HG03060 (cell line): ENCODE data around the gene OR5AN1.
A peak's percentile ranks its signal among the peaks of the same experiment; 100 is the strongest.
"Not testable (repeated sequence)": the region's sequence is repeated elsewhere in the genome, so short reads cannot be mapped to it uniquely, and the experiment has no call there.

Experiments used
- ATAC-seq: cut with Tn5 transposase; IDR thresholded peaks from one replicate; pipeline ENCODE4 v1.9.1; 2021; ENCODE audit warnings: low read depth, moderate number of reproducible peaks; ENCODE audit not compliant: unreplicated experiment

Gene OR5AN1, protein sequence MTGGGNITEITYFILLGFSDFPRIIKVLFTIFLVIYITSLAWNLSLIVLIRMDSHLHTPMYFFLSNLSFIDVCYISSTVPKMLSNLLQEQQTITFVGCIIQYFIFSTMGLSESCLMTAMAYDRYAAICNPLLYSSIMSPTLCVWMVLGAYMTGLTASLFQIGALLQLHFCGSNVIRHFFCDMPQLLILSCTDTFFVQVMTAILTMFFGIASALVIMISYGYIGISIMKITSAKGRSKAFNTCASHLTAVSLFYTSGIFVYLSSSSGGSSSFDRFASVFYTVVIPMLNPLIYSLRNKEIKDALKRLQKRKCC

DNA sequence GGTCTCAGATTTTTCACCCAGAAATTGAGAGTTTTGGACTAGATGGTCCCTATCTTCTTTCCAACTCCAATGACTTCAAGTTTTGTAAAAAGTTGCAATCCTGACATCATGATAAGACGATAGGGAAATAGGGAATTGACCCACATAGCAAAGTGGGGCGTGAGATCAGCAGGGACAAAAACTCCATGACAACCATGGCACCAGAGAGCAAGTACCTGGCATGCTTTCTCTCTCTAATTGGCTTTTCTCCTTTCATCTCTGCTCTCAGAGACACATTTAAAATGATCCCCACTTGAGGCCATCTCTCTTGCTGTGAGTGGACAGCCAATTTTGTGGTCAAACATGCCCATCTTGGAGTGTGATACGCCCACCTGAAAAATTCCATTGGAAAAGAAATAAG, at the start of gene OR5AN1:
OR5AN1 (plus strand) TSS at position 301 of the 400 bp plus-strand sequence. CDS start 5,564 bp downstream, outside the sequence.
- ATAC-seq: no peak

DNA sequence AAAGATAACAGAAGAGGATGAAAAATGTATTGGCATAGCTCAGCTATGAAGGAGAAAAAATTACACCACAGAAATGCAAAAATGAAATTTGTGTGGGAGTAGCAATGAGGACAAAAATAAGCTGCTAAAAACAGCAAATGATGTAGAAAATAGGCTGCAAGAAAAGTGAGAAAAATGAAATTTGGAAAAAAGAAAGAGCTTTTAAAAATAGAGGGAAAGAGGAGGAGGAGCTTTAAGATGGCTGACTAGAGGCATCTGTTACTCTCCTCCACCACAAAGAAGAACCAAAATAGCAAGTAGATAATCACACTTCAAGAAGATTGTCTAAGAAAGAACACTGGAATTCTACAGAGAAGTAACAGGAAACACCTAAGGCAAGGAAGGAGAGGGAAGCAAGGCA, 23.7 kb upstream of the OR5AN1 start:
- no peak for ATAC-seq

DNA sequence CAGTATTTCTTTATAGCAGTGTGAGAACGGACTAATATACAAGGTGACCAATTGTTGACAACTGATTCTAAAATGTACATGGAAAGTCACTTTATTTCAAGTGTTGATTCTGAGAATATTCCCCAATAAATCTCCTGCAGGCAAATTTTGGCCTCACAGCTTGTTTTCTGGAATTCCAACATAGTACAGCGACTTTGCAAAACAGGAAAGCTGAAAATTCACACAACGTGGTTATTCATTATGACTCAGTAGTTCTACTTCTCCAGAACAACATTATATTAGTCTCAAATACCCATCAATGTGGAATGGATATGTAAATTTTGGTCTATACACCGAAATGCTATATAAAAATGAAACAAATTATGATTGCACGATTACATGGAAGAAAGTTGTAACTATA, 22.5 kb upstream of the OR5AN1 start:
- no peak for ATAC-seq

DNA sequence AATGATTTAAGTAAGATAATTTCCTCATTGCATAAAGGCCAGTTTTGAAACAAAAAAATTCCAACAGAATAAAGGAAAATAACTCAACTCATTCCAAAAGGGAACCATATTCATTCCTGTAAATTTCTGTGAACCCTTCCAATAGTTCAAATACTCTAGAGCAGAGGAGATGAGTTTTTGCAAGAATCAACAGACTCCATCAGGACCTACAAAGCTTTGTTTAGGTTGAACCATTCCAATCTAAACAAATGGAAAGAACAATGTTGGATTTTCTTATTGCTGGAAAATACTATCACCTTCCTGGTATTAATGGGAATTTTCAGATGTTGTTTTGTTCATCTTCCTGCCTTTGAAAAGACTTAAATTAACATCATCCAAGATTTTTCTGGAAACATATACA, 21.8 kb upstream of the OR5AN1 start:
- no peak for ATAC-seq

DNA sequence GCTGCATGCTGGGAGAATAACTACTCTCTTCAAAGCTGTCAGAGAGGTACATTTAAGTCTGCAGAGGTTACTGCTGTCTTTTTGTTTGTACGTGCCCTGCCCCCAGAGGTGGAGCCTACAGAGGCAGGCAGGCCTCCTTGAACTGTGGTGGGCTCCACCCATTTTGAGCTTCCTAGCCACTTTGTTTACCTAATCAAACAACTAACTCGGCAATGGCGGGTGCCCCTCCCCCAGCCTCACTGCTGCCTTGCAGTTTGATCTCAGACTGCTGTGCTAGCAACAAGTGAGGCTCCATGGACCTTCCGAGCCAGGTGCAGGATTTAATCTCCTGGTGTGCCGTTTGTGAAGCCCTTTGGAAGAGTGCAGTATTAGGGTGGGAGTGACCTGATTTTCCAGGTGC, 9.0 kb upstream of the OR5AN1 start:
- ATAC-seq: not testable (repeated sequence)

DNA sequence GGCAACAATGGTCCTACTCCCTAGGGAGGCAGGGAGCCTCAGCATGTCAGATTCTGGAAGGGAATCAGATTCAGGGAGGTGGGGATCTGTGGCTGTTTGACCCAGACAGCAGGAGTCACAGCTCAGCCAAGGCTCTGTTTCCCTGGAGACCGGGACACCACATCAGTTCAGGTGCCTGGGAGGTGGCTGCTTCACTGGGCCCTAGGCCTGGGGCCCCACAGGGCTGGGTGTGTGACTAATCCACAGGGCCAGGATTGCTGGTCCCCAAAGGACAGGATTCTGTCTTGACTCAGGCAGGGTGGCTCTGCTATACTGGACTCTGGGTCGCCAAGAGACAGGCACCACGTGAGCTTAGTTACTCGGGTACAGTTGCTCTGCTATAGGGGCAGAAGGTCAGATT, 3.5 kb upstream of the OR5AN1 start:
- no peak for ATAC-seq

DNA sequence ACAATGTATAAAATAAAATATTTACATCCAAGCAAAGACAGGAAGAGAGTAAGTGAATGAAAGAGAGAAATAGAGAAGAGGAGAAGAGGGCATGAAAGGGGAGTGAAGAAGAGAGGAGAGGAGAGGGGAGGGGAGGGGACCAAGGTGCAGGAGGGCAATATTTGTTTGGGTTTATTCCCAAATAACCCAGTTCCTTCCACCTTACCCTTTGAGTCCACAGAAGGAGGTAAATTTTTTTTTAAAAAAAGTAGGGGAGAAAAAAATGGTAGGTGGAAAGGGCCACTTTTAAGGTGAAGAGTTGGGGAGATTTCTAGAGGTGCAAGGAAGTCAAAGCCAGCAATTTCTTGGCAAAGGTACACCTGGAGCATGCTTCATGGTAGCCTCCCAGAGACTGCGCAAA, 2.1 kb upstream of the OR5AN1 start:
- no peak for ATAC-seq

DNA sequence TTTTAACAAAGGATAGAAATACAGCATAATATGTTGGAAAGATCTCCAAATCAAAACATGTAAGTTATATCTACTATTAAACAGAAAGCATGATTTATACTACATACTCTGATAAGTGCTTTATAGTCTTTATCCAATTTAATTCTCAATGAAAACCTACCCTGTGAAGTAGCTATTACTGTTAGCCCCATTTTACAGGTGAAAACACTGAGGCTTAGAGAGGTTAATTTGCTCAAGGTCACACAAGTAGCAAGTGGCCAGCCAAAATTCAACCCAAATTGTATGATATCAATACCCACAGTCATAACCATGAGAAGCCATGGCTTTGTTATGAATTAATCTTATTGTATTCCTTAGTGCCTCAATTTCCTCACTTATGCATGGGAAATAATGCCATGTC, 675 bp upstream of the OR5AN1 start:
- ATAC-seq: no peak

DNA sequence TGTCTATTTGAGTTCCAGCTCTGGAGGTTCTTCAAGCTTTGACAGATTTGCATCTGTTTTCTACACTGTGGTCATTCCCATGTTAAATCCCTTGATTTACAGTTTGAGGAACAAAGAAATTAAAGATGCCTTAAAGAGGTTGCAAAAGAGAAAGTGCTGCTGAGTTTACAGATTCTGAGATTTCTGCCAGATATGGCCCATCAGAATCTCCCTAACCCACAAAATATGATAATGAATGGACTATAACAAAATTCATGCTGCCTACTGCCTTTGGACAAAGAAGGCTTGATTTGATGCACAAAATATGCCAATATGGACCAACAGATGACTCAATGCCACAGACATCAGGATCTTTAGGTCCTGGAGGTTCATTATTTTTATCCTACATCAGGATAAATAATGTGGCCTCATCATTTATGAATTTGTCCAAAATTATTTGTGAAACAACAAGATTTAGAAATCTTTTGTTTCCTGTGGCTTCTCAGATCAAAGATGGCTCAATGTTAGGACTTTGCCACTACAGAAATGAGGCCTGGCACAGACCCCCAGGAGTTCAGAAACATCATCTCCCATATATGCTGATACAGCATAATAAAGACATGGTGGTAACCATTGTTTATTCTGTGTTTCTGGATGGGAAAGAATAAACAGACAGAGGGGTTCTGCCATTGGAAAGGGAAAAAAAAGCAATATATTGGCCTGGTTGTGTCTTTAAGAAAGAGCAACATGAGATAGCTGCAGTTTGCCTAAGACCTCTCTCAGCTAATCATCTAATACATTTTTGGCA, 6.7 kb downstream of the OR5AN1 start:
- no peak for ATAC-seq

DNA sequence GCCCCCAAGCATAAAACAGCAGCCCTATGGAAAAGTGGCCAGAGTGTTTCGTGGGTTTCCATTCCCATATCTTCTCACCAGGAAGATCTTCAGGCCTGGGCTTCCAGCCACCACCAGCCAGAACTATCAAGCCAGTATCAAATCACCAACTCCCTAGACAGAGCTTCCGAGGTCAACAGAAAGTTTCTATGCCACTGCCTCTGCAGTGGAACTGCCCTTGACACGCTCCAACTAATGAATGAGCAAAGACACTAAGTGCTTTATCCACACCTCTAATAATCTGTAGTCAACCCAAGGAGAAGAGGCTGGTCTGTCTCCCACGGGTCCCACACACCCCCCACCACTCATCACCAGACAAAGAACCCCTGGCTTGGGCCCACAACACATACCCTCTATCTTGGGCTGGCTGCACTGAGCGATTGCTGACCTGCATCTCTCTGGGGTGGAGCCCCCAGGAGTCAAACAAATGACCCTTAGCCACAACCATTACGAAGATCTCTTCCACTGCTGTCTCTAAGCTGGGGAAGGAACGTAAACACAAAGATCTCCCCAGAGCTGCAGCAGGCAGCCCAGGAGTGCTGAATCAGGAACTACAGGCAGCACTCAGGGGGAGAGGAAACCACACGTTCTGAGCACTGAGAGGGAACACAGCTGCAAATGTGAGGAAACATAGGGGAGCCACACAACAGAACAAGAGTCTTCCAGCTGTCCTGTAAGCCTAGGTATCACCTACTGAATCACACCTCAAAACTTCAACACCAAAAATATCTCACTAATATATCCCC, 9.7 kb downstream of the OR5AN1 start:
- no peak for ATAC-seq

DNA sequence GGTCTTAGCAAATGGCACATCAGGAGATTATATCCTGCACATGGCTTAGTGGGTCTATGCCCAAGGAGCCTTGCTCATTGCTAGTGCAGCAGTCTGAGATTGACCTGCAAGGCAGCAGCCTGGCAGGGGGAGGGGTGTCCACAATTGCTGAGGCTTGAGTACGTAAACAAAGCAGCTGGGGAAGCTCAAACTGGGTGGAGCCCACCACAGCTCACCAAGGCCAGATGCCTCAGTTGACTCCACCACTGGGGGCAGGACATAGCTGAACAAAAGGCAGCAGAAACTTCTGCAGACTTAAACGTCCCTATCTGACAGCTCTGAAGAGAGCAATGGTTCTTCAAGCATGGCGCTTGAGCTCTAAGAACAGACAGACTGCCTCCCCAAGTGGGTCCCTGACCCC, 13.6 kb downstream of the OR5AN1 start:
- ATAC-seq: not testable (repeated sequence)

DNA sequence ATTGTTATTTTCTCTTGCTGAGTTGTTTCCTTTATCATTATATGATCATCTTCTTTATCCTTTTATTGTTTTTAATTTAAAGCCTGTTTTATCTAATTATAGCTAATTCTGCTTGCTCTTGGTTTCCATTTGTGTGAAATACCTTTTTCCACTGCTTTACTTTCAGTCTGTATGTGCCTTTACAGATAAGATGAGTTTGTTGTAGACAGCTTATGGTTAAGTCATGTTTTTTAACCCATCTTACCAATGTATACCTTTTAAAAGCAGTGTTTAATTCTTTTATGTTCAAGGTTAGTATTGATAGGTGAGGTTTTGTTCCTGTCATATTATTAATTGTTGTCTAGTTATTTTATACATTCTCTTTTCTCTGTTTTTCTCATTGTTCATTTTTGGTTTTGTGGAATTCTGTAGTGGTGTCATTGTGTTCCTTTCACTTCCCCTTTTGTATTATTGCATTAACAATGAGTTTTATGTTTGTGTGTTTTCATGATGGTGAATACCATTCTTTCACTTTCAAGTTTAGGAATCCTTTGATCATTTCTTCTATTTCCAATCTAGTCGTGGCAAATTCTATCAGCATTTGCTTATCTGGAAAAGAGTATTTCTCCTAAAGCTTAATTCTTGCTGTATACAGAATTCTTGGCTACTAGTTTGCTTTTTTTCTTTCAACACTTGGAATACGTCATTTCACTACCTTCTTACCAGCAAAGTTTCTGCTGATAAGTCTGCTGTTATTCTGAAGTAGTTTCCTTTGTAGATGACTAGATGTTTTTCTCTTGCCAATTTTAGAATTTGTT, 21.8 kb downstream of the OR5AN1 start:
- peak; percentile 96 for ATAC-seq

DNA sequence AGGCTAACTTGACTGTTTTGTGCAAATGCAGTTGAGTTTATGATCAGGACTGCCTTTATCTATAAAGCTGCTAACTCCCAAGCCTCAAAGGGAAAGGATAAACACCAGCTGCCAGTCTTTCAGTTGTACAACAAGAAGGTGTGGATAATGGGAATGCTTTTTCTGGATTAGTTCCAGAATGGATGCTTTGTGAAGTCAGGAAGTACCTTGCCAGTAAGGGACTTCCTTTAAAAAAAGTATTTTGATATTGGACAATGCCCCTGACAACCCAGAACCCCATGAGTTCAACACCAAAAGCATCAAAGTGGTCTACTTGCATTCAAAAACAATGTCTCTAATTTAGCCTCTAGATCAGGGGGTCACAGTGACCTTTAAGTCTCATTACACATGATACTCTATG, 35.5 kb downstream of the OR5AN1 start:
- ATAC-seq: no peak

DNA sequence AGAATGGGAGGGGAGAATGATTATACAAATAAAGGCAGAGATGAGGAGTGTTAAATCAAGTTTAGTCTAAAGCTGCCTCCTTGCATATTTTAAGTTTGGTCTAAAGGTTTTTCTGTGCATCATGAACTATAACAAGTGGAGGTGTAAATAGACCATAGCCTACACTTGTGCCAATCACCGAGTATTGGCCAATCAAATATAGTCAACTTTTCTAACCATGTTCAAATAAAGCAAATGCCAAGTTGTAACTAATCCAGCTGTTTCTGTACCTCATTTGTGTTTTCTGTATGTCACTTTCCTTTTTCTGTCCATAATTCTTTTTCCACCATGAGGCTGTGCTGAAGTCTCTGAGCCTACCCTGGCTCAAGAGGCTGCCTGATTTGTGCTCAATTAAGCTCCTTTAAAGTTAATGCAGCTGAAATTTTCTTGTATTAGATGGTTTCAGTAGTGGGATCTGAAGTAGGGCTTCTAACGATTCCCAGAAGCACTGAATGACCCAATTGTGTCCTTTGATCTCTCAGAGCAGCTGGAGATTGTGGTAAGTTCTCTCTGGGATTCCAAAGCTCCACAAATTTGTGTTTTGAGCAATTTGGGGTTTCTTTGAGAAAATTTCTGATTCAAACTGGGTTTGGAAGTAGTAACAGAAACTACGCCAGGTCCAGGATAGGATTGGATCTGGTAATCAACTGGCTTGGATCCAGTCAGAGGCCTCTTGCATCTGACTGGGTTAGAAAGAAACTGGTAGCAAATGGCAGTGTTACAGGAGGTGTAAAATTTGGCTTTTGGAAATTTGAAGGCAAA, 42.0 kb downstream of the OR5AN1 start:
- ATAC-seq: no peak

DNA sequence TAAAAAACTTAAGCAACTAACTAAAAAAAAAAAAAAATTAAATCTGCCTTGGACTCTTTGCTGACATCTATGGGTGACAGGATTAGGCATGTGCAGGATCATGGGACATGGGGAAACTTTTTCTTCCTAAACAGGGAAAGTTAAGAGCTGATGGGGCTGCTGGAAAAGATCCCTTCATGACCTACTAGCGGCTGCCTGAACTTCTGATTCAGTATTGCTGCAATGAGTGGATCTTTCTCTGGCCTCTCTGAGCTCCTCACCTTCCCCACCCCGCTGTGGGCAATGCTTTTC, 42.5 kb downstream of the OR5AN1 start:
- ATAC-seq: no peak

DNA sequence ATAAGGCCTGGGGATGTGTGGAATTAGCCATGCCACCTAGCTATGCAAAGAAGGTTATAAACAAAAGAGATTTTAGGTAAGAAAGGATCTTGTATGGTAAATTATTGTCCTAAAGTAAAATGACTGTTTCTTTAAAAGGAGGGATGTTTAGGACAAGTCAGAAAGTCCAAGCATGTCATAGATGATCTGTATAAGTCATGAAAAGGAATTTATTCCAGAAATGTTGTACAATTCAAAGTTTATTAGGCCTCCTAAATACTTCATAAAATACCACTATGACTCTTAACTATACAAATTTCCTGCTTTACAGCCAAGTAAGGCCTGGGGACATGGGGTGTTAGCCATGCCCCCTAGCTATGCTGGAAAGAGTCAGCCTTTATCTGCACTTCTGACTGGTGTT, 44.9 kb downstream of the OR5AN1 start:
- ATAC-seq: no peak

DNA sequence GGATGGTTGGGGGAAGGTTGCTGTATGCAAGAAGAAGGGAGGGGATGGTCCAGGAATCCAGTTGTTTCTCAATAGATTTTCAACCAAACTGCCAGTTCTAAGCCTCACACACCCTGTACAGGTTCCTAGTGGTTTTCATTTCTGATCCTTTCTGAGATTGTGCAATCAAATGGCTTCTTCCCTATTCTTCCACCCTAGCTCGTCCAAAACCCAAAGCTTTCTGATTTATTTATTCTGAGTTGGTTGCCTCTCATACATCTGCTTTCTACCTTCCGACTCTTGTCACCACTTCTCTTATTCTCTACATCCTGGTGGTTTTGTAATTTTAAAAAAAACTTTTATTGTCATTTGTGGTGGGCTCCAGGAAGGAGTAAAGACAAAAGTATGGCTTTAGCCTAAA, 55.0 kb downstream of the OR5AN1 start:
- ATAC-seq: no peak

DNA sequence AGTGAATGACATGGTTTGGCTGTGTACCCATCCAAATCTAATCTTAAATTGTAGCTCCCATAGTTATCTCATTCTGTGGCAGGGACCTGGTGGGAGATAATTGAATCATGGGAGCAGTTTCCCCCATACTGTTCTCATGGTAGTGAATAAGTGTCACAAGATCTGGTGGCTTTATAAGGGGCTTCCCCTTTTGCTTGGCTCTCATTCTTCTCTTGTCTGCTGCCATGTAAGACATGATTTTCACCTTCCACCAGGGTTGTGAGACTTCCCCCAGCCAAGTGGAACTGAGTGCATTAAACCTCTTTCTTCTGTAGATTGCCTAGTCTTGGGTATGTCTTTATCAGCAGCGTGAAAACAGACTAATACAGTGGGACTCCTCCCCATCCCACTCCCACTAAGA, 56.4 kb downstream of the OR5AN1 start:
- ATAC-seq: no peak

DNA sequence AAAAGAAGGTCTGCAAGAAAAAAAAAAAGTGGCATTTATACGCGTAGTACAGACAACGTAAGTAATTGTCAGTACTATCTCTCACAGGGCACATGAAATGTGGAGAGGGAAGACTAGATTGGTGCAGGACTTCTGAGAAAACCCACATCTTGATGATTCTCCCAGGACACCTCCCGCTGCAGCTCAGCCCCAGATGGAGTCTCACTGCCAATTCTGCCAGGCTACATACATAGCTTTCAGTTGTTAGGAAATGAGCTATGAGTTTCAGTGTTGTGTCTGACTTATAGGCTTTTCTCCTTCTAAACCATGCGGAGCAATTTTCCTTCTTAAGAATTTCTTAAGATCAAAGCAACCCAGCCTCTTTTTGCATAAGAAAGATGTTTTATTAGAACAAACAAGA, 57.9 kb downstream of the OR5AN1 start:
- no peak for ATAC-seq

DNA sequence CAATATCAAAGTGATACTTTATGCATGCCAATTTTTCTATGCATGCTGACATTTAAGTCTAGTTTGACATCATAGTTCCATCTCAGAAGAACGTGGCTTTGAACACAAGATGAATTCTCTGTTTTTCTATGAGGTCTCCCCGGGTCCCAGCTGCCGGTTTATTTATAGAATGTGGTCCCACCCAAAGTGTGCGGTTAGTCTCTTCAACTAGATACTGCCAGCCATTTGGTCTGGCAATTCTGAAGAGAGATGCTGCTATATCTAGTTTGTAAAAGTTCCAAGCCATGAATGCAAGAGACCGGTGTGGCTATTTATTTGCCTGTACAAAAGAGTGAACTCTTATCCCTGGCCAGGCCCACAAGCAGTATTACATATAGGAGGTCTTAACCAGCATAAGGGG, 58.3 kb downstream of the OR5AN1 start:
- no peak for ATAC-seq
